ENCODE measurements around the gene KCNH6. TPM values are rescaled to one million over a fixed set of nuclear protein-coding genes. Genes with fewer than 3 reads are reported as not detected.

The KCNH6 gene
- total RNA-seq = not detected

DNA sequence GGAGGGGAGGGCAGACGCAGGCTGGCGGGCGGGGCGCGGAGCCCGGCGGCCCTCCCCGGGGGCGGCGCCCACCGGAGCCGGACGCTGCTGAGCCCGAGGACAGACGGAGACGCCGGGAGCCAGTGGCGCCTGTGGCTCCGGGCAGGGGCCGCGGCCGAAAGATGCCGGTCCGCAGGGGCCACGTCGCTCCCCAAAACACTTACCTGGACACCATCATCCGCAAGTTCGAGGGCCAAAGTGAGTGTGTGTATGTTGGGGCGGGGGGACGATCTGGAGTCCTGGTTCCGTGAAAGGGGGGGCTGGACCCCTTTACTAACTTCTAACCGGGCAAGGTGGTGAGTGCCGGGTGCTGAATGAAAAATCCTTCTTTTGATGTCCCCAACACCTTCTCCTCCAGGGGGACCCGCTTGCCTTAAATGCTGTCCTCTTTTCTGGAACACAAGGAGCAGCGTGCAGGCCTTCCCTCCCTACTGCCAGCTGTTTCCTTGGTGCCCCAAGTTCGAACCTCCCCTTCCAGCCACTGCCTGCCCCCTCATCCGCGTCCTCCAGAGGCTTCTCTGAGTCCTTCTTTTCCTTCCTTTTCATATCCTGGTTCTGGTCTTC is at the start of gene KCNH6:
Gene KCNH6 (plus strand): TSS at position 106 of the 603 bp plus-strand sequence. CDS start 56 bp downstream, at position 162.
- DNase-seq (ENCODE audit: low read depth in 2 of 3, low spot score in 2 of 3) = peak in 1 of 3 donors; percentile 31

GRCh38 chr17:63474174-63474573 is 49.0 kb upstream of the KCNH6 start:
- no peak for DNase-seq (ENCODE audit: low read depth in 2 of 3, low spot score in 2 of 3)

DNA sequence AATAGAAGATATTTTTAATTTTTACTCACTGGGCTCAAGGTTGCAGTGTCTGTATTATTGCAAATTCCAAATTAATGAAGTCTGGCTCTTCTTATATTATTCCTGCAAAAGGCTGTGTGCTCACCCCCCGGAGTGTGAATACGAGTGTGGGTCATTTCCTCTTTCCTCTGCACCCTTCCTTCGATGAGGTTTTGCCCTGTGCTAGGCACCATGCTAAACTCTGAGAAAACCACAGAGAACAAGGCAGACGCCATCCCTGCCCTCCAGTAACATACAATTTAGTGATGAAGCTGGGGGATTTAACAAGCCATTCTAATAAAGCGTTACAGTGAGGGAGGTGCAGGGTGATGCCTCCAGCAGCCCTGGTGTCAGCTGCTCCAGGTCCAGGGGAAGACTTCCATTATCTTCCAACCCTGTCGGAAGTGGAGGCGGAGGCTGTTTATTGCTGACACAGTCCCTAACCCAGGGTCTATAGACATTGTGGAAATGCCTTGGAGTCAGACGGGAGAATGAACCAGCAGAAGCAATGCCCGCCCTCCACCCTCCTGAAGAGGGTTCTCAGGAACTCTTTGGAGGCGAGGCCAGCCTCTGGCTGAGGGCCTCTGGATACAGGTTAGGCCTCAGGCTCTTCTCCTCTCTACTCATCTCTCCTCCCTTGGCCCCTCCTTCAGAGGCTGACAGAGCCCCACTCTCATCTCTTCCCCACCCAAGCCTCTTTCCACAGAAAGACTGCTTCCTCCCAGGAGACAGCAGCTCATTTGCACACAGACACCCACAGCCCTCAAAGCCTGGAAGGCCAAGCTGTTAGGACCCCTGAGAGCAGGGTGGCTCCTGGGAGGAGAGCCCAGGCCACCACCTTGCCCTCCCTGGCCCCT is 48.3 kb upstream of the KCNH6 start:
- DNase-seq (ENCODE audit: low read depth in 2 of 3, low spot score in 2 of 3) = no peak

GRCh38 chr17:63475491-63476412 is 47.4 kb upstream of the KCNH6 start:
- no peak for DNase-seq (ENCODE audit: low read depth in 2 of 3, low spot score in 2 of 3)

- peak in 2 of 3 donors; percentile 33 to 41 for DNase-seq (ENCODE audit: low read depth in 2 of 3, low spot score in 2 of 3)
These were observed 46.7 kb upstream of the KCNH6 start for GRCh38 chr17:63476459-63476853.

DNA sequence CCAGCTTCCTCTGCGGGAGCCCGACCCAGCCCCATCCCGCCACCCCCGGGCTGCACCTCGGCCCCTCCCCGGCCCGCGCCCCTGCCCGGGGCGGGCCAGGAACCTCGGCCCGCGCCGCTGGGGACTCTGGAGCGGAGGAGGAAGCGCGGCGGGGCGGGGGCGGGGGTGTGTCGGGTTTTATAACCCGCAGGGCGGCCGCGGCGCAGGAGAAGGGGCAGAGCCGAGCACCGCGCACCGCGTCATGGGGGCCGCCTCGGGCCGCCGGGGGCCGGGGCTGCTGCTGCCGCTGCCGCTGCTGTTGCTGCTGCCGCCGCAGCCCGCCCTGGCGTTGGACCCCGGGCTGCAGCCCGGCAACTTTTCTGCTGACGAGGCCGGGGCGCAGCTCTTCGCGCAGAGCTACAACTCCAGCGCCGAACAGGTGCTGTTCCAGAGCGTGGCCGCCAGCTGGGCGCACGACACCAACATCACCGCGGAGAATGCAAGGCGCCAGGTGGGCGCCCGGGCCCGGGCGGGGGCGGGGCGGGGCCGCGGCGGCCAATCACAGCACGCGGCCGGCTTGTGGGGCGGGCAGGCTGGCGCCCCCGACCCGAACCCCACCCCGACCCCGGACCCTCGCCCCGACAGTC is 46.2 kb upstream of the KCNH6 start, which contains the start of gene ACE:
Gene ACE (plus strand): TSS at position 208 of the 626 bp plus-strand sequence. CDS start 34 bp downstream, at position 242.
- peak in 2 of 3 donors; percentile 64 to 65 for DNase-seq (ENCODE audit: low read depth in 2 of 3, low spot score in 2 of 3)

GRCh38 chr17:63477480-63478440 is 45.4 kb upstream of the KCNH6 start:
- no peak for DNase-seq (ENCODE audit: low read depth in 2 of 3, low spot score in 2 of 3)

DNA sequence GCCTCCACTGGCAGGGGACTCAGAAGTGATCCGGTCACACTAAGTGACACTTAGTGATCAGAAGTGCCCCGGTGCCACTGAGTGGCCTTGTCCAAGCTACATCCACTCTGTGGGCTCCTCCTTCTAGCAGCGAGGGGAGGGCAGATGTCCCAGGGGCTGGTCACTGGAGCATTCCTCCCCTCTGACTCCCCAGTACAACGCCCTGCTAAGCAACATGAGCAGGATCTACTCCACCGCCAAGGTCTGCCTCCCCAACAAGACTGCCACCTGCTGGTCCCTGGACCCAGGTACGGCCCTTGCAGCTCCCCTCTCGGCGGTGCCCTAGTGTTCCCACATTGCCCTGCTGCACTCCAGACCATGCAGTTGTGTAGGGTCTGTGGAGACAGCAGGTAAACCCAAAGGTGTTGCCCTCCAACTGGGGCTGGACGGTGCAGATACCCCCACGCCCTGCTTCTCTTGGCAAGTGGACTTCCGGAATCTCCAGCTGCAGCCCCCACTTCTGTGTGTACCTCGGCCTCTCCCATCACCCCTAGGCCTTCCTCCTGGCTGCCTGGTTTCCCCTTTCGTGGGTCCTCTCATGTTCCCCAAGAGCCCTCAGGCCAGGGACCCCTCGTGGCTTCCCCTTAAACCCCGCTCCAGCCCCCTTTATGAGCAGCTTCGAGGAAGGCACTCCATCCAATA is 44.2 kb upstream of the KCNH6 start:
- DNase-seq (ENCODE audit: low read depth in 2 of 3, low spot score in 2 of 3) = peak; percentile 42 to 89 (median 82)

GRCh38 chr17:63479495-63480184 is 43.5 kb upstream of the KCNH6 start:
- no peak for DNase-seq (ENCODE audit: low read depth in 2 of 3, low spot score in 2 of 3)

- no peak for DNase-seq (ENCODE audit: low read depth in 2 of 3, low spot score in 2 of 3)
These were observed 42.9 kb upstream of the KCNH6 start for GRCh38 chr17:63480192-63480784.

DNA sequence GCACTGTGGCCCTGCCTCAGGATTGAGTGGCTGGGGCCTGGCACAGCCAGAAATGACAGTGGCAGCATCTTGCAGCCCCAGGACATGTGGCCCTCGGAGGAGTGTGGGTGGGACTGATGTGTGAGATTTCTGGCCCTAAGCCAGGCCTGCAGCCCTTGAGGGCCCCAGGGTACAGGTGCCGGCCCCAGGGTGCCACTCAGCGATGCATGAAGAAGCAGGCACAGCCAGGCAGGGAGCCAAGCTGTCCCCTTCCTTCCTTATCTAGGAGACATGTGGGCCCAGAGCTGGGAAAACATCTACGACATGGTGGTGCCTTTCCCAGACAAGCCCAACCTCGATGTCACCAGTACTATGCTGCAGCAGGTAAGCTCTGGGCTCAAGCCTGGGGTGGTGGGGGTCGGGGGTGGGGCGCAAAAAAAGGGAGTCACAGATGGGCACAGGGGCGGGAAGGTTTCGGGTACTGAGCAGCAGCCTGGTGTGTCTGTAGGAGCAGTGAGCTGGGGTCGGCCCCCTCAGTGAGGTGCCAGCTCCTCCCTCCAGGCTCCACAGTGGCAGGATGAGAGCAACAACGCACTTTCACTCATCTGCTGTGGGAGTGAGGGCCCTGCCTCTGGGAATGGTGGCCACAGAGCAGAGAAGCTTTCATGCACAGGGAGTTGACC is 42.2 kb upstream of the KCNH6 start:
- no peak for DNase-seq (ENCODE audit: low read depth in 2 of 3, low spot score in 2 of 3)

DNA sequence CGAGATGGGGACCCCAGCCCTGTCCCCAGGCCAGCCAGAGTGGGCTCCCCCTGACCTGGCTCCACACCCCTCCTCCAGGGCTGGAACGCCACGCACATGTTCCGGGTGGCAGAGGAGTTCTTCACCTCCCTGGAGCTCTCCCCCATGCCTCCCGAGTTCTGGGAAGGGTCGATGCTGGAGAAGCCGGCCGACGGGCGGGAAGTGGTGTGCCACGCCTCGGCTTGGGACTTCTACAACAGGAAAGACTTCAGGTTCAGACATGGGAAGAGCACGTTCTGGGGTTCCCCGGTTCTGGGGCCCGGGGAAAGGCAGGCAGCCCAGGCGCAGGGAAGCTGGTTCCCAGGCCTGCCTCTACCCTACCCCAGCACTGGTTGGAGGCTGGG is 41.7 kb upstream of the KCNH6 start:
- no peak for DNase-seq (ENCODE audit: low read depth in 2 of 3, low spot score in 2 of 3)

DNA sequence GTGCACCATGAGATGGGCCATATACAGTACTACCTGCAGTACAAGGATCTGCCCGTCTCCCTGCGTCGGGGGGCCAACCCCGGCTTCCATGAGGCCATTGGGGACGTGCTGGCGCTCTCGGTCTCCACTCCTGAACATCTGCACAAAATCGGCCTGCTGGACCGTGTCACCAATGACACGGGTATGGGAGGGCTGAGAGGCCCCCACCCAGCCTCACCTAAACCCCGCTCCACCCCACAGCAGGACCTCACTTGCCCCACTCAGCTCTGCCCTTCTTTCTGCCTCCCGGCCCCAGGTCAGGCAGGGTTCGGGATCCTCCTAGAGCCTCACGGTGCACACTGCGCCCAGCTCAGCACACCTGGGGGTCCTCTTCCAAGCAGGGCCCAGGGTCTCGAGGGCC is 40.6 kb upstream of the KCNH6 start:
- no peak for DNase-seq (ENCODE audit: low read depth in 2 of 3, low spot score in 2 of 3)

GRCh38 chr17:63483038-63483437 is 40.1 kb upstream of the KCNH6 start:
- DNase-seq (ENCODE audit: low read depth in 2 of 3, low spot score in 2 of 3) = no peak

GRCh38 chr17:63483655-63484575 is 39.2 kb upstream of the KCNH6 start:
- DNase-seq (ENCODE audit: low read depth in 2 of 3, low spot score in 2 of 3) = no peak

All from hematopoietic multipotent progenitor cell (in vitro differentiated cells).